A673 (cell line): Measurements from ENCODE around the gene MYO5B.

Source experiments
- CTCF ChIP-seq: fragments of 300-800, 200-600 bp; sonication (generic); conservative IDR thresholded peaks from 2 replicates; pipeline ENCODE4 v1.5.1; 2017; ENCODE audit warnings: low read depth, mild to moderate bottlenecking, antibody characterized with exemption, low read length, moderate library complexity, mixed read lengths
- EZH2 ChIP-seq: fragments of 200-600 bp; sonication (generic); IDR thresholded peaks from 2 replicates; pipeline ENCODE4 v1.6.1; 2017; ENCODE audit warnings: borderline replicate concordance, low read depth, mild to moderate bottlenecking, mixed read lengths, antibody characterized with exemption, low read length; ENCODE audit not compliant: poor library complexity, severe bottlenecking

- no peak for TF ChIP-seq CTCF
- TF ChIP-seq EZH2: no peak
Measured at GRCh38 chr18:49846361-49846662, 348.6 kb downstream of the MYO5B start.
